GM12892 (cell line): ENCODE results near the gene RNASET2.

Experiments
- DNase-seq: peaks from one replicate; pipeline ENCODE4 v3.0.0; 2011; ENCODE audit not compliant: insufficient read length
- FAIRE-seq: peaks from 2 replicates; lab custom pipeline; 2011; peaks lifted over from hg19 to GRCh38; lab: Jason Lieb, UNC
- POLR2A ChIP-seq: IDR thresholded peaks from 2 replicates; pipeline ENCODE4 v1.6.1; 2011; ENCODE audit warnings: low read depth, low read length, control low read depth
- POLR2AphosphoS5 ChIP-seq: IDR thresholded peaks from 2 replicates; pipeline ENCODE4 v1.6.1; 2011; ENCODE audit warnings: low read depth, low read length, control low read depth
- TAF1 ChIP-seq: IDR thresholded peaks from 2 replicates; pipeline ENCODE4 v1.6.1; 2011; ENCODE audit warnings: low read depth, mild to moderate bottlenecking, control low read depth, low read length, borderline replicate concordance

RNASET2 gene

GRCh38 chr6:166988674-166989201 lies 32.4 kb upstream of the RNASET2 start:
- FAIRE-seq = no peak
- DNase-seq = no peak
- no peak for TF ChIP-seq TAF1
- TF ChIP-seq POLR2A = no peak
- no peak for TF ChIP-seq POLR2AphosphoS5

DNA sequence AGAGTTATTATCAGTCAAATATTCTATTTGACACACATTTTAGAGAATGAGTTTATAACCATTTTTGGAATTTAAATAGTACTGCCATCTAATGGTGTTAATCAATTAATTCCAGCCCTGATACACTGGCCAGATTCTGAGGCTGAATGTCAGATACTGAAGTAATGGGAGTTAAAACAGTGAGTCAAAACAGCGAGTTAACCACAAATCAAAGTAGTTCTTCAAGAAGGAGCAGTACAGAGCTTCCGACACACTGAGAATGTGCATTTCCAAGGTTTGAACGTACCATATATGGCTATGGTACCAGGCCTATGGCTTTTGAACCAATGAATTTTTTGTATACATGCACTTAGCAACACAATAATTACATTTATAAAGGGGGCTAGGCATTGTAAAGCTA lies 31.6 kb upstream of the RNASET2 start:
- DNase-seq = no peak
- TF ChIP-seq POLR2AphosphoS5 (no peak), POLR2A (no peak), TAF1 (no peak)
- no peak for FAIRE-seq

- no peak for DNase-seq
- FAIRE-seq = no peak
- no peak for TF ChIP-seq POLR2AphosphoS5
- no peak for TF ChIP-seq POLR2A
- no peak for TF ChIP-seq TAF1
Observed at GRCh38 chr6:166987448-166987847, 31.1 kb upstream of the RNASET2 start.

- no peak for TF ChIP-seq POLR2AphosphoS5
- no peak for TF ChIP-seq POLR2A
- no peak for TF ChIP-seq TAF1
- no peak for DNase-seq
- FAIRE-seq = no peak
Observed at GRCh38 chr6:166980738-166981137, 24.4 kb upstream of the RNASET2 start.

GRCh38 chr6:166977621-166978525 lies 21.5 kb upstream of the RNASET2 start:
- TF ChIP-seq TAF1 (no peak), POLR2A (no peak), POLR2AphosphoS5 (no peak)
- DNase-seq (no peak), FAIRE-seq (no peak)

DNA sequence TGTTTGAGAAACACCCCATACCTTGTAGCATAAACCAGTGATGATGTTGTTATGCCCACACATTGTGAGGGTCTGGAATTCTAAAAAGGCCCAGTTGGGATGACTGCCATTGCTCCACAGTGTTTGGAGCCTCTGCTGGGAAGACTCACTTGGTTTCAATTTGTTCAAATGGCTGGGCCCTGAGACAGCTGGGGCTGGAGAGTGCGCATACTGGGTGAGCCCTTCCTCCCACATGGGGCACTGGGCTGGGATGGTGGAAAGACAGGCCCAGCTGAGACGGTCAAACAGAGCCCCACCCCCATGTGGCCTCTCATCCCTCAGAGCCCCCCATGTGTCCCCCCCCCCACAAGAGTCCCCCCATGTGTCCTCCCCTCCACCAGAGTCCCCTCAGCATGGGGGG lies 20.3 kb upstream of the RNASET2 start:
- DNase-seq = no peak
- TF ChIP-seq TAF1 (no peak), POLR2A (no peak), POLR2AphosphoS5 (no peak)
- no peak for FAIRE-seq

DNA sequence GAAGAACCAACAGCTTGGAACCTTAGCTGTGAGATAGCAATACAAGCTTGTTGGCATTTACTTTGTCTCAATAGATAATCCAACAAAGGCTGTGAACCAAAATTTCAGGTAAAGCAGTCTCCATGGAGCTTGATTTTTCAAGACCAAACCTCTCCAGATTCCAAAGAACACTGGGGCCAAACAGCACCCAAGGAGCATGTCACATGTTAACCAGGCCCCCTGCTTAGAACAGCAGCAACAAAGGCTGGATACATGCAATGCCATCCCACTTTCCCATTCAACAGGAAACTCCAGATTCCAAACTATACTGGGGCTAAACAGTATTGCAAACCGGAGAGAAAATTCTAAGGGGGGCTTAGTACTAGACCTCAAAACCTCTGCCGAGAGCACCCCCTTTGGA lies 15.8 kb upstream of the RNASET2 start:
- no peak for FAIRE-seq
- no peak for DNase-seq

GRCh38 chr6:166971271-166971670 lies 14.9 kb upstream of the RNASET2 start:
- no peak for FAIRE-seq
- TF ChIP-seq TAF1 = no peak
- no peak for TF ChIP-seq POLR2A
- TF ChIP-seq POLR2AphosphoS5 = no peak
- no peak for DNase-seq

More for the DNA sequence above, 15.8 kb upstream of the RNASET2 start:
- TF ChIP-seq POLR2AphosphoS5 (no peak), TAF1 (no peak), POLR2A (no peak)

- DNase-seq (no peak), FAIRE-seq (no peak)
- TF ChIP-seq POLR2A (no peak), POLR2AphosphoS5 (no peak), TAF1 (no peak)
Observed at GRCh38 chr6:166970776-166971175, 14.4 kb upstream of the RNASET2 start.

- FAIRE-seq (no peak), DNase-seq (no peak)
Observed at GRCh38 chr6:166970091-166970490, 13.7 kb upstream of the RNASET2 start.

GRCh38 chr6:166969390-166970002 lies 13.1 kb upstream of the RNASET2 start:
- no peak for DNase-seq
- FAIRE-seq = no peak
- TF ChIP-seq POLR2AphosphoS5 (no peak), TAF1 (no peak), POLR2A (no peak)

More at GRCh38 chr6:166970091-166970490, 13.7 kb upstream of the RNASET2 start:
- TF ChIP-seq POLR2AphosphoS5 (no peak), POLR2A (no peak), TAF1 (no peak)

- DNase-seq (no peak), FAIRE-seq (no peak)
- TF ChIP-seq POLR2AphosphoS5 (no peak), POLR2A (no peak), TAF1 (no peak)
Observed at GRCh38 chr6:166966268-166966667, 9.9 kb upstream of the RNASET2 start.

- no peak for TF ChIP-seq POLR2A
- no peak for TF ChIP-seq TAF1
- TF ChIP-seq POLR2AphosphoS5 = no peak
- FAIRE-seq (no peak), DNase-seq (no peak)
Observed at GRCh38 chr6:166960609-166960978, 4.2 kb upstream of the RNASET2 start.
